IMR-90 (cell line): ENCODE results near the gene CHI3L1. TPM values are rescaled to one million over a fixed set of nuclear protein-coding genes. Genes with fewer than 3 reads are reported as not detected.

ENCODE experiments used
- ATAC-seq: fragments of 200-7000 bp; cut with Tn5 transposase; 2 replicates; pipeline ENCODE4 v1.9.1; 2020; ENCODE audit warnings: low read depth, mild to moderate bottlenecking, moderate library complexity
- BruUV-seq: library from RNA; stranded (reverse); fragments of 400-500 nt; replicated peaks from 2 replicates; lab custom pipeline; 2021; lab: Mats Ljungman, UMichigan
- CTCF ChIA-PET: fragments of 300-600 bp; formaldehyde crosslinking; extraction: SDS; loops from one replicate; lab custom pipeline; 2021; ENCODE audit warnings: antibody characterized with exemption; lab: Yijun Ruan, JAX
- POLR2A ChIA-PET: fragments of 300-600 bp; sonication (Branson Sonifier 250); formaldehyde crosslinking; loops from one replicate; lab custom pipeline; 2022; ENCODE audit warnings: antibody characterized with exemption; ENCODE audit not compliant: unreplicated experiment; lab: Charles Lee
- DNase-seq: peaks from one replicate; pipeline ENCODE4 v3.0.0; 2013
- H2AFZ ChIP-seq: replicated peaks from 2 replicates; pipeline ENCODE3; 2013; ENCODE audit warnings: low read length, mild to moderate bottlenecking; ENCODE audit not compliant: poor library complexity
- H2AK5ac ChIP-seq: 2 replicates; pipeline ENCODE4 v1.6.1; 2013; ENCODE audit warnings: low read depth, low read length, inconsistent platforms
- H2AK9ac ChIP-seq: replicated peaks from 2 replicates; pipeline ENCODE3; 2013; ENCODE audit warnings: mild to moderate bottlenecking, low read depth, low read length, moderate library complexity; ENCODE audit not compliant: poor library complexity
- H2BK120ac ChIP-seq: 2 replicates; pipeline ENCODE4 v1.6.1; 2013; ENCODE audit warnings: low read depth, low read length, inconsistent platforms
- H2BK15ac ChIP-seq: 3 replicates; pipeline ENCODE4 v1.6.1; 2013; ENCODE audit warnings: low read depth, low read length, inconsistent platforms
- H2BK20ac ChIP-seq: 2 replicates; pipeline ENCODE4 v1.6.1; 2013; ENCODE audit warnings: low read depth, mild to moderate bottlenecking, inconsistent platforms, low read length, moderate library complexity
- H2BK5ac ChIP-seq: 2 replicates; pipeline ENCODE4 v1.6.1; 2013; ENCODE audit warnings: mild to moderate bottlenecking, low read depth, low read length, inconsistent platforms; ENCODE audit not compliant: poor library complexity, severe bottlenecking
- H3K14ac ChIP-seq: replicated peaks from 2 replicates; pipeline ENCODE4 v1.6.1; 2013; ENCODE audit warnings: low read depth, low read length, inconsistent platforms
- H3K18ac ChIP-seq: 2 replicates; pipeline ENCODE4 v1.6.1; 2013; ENCODE audit warnings: low read depth, low read length, control low read depth
- H3K23ac ChIP-seq: 2 replicates; pipeline ENCODE4 v1.6.1; 2013; ENCODE audit warnings: low read depth, low read length, inconsistent platforms
- H3K27ac ChIP-seq: 2 replicates; pipeline ENCODE4 v1.5.1; 2013; ENCODE audit warnings: mild to moderate bottlenecking, control low read depth, low read length; ENCODE audit not compliant: insufficient read depth
- H3K27me3 ChIP-seq: 2 replicates; pipeline ENCODE4 v1.6.1; 2013; ENCODE audit warnings: low read length; ENCODE audit not compliant: control insufficient read depth, insufficient read depth
- H3K36me3 ChIP-seq: 2 replicates; pipeline ENCODE4 v1.6.1; 2013; ENCODE audit warnings: low read length, mixed read lengths; ENCODE audit not compliant: control insufficient read depth, insufficient read depth
- H3K4ac ChIP-seq: 2 replicates; pipeline ENCODE4 v1.6.1; 2013; ENCODE audit warnings: low read depth, low read length, inconsistent platforms
- H3K4me1 ChIP-seq: 2 replicates; pipeline ENCODE4 v1.6.1; 2013; ENCODE audit warnings: low read length, mixed read lengths; ENCODE audit not compliant: control insufficient read depth, insufficient read depth
- H3K4me2 ChIP-seq: 2 replicates; pipeline ENCODE4 v1.6.1; 2013; ENCODE audit warnings: low read depth, mild to moderate bottlenecking, control low read depth, low read length, moderate library complexity
- H3K4me3 ChIP-seq: 2 replicates; pipeline ENCODE4 v1.5.1; 2013; ENCODE audit warnings: low read depth, mild to moderate bottlenecking, control low read depth, low read length, moderate library complexity; ENCODE audit not compliant: insufficient read depth
- H3K56ac ChIP-seq: 2 replicates; pipeline ENCODE4 v1.6.1; 2013; ENCODE audit warnings: low read length, inconsistent platforms; ENCODE audit not compliant: insufficient read depth; ENCODE audit errors: extremely low read depth
- H3K79me1 ChIP-seq, 2 experiments: 2 replicates each; pipeline ENCODE4 v1.6.1; 2013; ENCODE audit warnings: low read length in 2 of 2, inconsistent platforms in 1 of 2, low read depth in 1 of 2
- H3K9ac ChIP-seq: 2 replicates; pipeline ENCODE4 v1.6.1; 2013; ENCODE audit warnings: low read depth, low read length, control low read depth
- H3K9me1 ChIP-seq: 2 replicates; pipeline ENCODE4 v1.6.1; 2013; ENCODE audit warnings: low read length, inconsistent platforms; ENCODE audit not compliant: insufficient read depth
- H3K9me3 ChIP-seq: 2 replicates; pipeline ENCODE4 v1.6.1; 2013; ENCODE audit warnings: low read length; ENCODE audit not compliant: control insufficient read depth, insufficient read depth
- H4K20me1 ChIP-seq: 2 replicates; pipeline ENCODE4 v1.6.1; 2013; ENCODE audit warnings: low read length, inconsistent platforms; ENCODE audit not compliant: insufficient read depth
- H4K5ac ChIP-seq: 2 replicates; pipeline ENCODE4 v1.6.1; 2013; ENCODE audit warnings: mild to moderate bottlenecking, low read depth, low read length, control low read depth
- H4K8ac ChIP-seq, 2 experiments: 2 replicates each; pipeline ENCODE4 v1.6.1; 2013; ENCODE audit warnings: low read depth in 2 of 2, low read length in 2 of 2, control low read depth in 1 of 2, inconsistent platforms in 1 of 2
- H4K91ac ChIP-seq: 2 replicates; pipeline ENCODE4 v1.6.1; 2013; ENCODE audit warnings: low read depth, low read length, inconsistent platforms; ENCODE audit not compliant: insufficient read depth
- BHLHE40 ChIP-seq: fragments of 150-350 bp; IDR thresholded peaks from 2 replicates; pipeline ENCODE4 v1.6.1; 2016; ENCODE audit warnings: mild to moderate bottlenecking, low read depth, low read length
- CHD1 ChIP-seq: IDR thresholded peaks from 2 replicates; pipeline ENCODE4 v1.6.1; 2012; ENCODE audit warnings: low read depth, low read length, improper control_type of control experiment
- NFE2L2 ChIP-seq: fragments of 150-350 bp; IDR thresholded peaks from 2 replicates; pipeline ENCODE4 v1.6.1; 2016; ENCODE audit warnings: low read depth, mild to moderate bottlenecking, low read length
- POLR2A ChIP-seq: IDR thresholded peaks from 2 replicates; pipeline ENCODE4 v1.6.1; 2012; ENCODE audit warnings: mild to moderate bottlenecking, low read depth, low read length
- RFX5 ChIP-seq: IDR thresholded peaks from 2 replicates; pipeline ENCODE4 v1.8.0; 2012; ENCODE audit warnings: low read depth, mild to moderate bottlenecking, low read length, moderate library complexity
- WGBS, 2 experiments: methylation state at CpG; one replicate each; pipeline versions ENCODE4 v1.1.5 to v1.1.7; 2013; ENCODE audit warnings: missing lambda C conversion rate in 2 of 2; ENCODE audit not compliant: insufficient read length in 1 of 2; ENCODE audit errors: extremely low coverage in 2 of 2; 5-methylcytosine and 5-hydroxymethylcytosine counted together
- dilution Hi-C: fragments of 300-500 bp; cut with HindIII; formaldehyde crosslinking; loops from one replicate; pipeline ENCODE4 v1.14.3; 2018; ENCODE audit warnings: low sequenced_read_pairs; ENCODE audit not compliant: unreplicated experiment
- in situ Hi-C: fragments of 300-500 bp; cut with MboI; formaldehyde crosslinking; loops from 3 replicates; pipeline ENCODE4 v1.14.3; 2019; ENCODE audit warnings: low sequenced_read_pairs, inconsistent platforms, mixed read lengths
- intact Hi-C: fragments of 100-400 bp; cut with micrococcal nuclease; formaldehyde crosslinking; loops from 2 replicates; pipeline ENCODE4 v1.10.0; 2022
- polyA plus RNA-seq, 3 experiments: library from polyadenylated mRNA; depleted of rRNA; stranded (reverse); fragments of >200 nt; gene quantifications; 2 replicates each; pipeline ENCODE4 v1.2.3, GENCODE V29; 2012; ENCODE audit warnings: low replicate concordance in 1 of 3
- total RNA-seq: library from RNA; depleted of rRNA; stranded (reverse); fragments of >200 nt; gene quantifications from 2 replicates; pipeline ENCODE4 v1.2.3, GENCODE V29; 2012
- TF ChIP-seq, protein P1 (sequence below): fragments of 150-350 bp; IDR thresholded peaks from 2 replicates; pipeline ENCODE4 v1.6.1; 2017; ENCODE audit warnings: mild to moderate bottlenecking, antibody characterized with exemption, low read length, low read depth
- TF ChIP-seq, protein P2 (sequence below): conservative IDR thresholded peaks from 2 replicates; pipeline ENCODE4 v1.5.1; 2012; ENCODE audit warnings: mild to moderate bottlenecking, low read depth, low read length, improper control_type of control experiment

Gene CHI3L1
- total and polyA plus RNA-seq, 2 of the 4 experiments (the other 2 are of a cell fraction): 0.17 TPM; not detected in 1

DNA sequence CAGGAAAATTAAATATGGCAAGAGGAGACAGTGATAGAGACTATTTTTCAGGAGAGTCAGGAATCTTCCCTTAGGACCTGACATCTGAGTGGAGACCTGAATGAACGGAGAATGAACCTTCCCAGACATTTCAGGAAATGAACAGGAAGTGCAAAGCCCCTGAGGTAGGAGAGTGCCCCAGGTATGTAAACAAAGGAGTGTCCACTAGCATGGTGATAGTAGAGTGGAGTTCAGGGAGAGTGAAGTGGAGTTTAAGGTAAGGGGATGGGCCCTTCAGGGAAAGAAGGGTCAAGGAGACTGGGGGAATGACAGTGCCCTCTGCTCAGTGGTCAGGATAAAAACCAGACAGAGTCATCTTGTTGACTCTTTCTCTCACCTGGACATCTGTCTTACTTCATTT, 30.2 kb downstream of the CHI3L1 start:
- peaks cover 7% of the 10 kb centered on the region; the same call in 1 of the 2 replicates for H3K9me3 ChIP-seq
- H3K36me3 ChIP-seq: no peaks in the 10 kb centered on the region
- dilution Hi-C loops: no loop called here
- CTCF ChIA-PET: no interaction called here
- BruUV-seq: no TSS peak
- no peak overlapping the region for H2BK20ac ChIP-seq
- no peak overlapping the region for H3K4me2 ChIP-seq
- H2AK5ac ChIP-seq: no peak overlapping the region
- H3K23ac ChIP-seq: no peak overlapping the region
- H4K91ac ChIP-seq: no peak overlapping the region
- no peak overlapping the region for H2BK15ac ChIP-seq
- H3K27ac ChIP-seq: no peak overlapping the region
- WGBS, 2 experiments: 56% methylated on average over 1 of the region's 1 CpG; no CpG with 5 or more reads in 1 of the 2 experiments
- no peaks in the 10 kb centered on the region for H4K20me1 ChIP-seq
- intact Hi-C loops: no loop called here
- TF ChIP-seq, protein P1, sequence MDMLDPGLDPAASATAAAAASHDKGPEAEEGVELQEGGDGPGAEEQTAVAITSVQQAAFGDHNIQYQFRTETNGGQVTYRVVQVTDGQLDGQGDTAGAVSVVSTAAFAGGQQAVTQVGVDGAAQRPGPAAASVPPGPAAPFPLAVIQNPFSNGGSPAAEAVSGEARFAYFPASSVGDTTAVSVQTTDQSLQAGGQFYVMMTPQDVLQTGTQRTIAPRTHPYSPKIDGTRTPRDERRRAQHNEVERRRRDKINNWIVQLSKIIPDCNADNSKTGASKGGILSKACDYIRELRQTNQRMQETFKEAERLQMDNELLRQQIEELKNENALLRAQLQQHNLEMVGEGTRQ: no peak
- TF ChIP-seq CHD1: no peak
- TF ChIP-seq NFE2L2: no peak
- TF ChIP-seq, protein P2, sequence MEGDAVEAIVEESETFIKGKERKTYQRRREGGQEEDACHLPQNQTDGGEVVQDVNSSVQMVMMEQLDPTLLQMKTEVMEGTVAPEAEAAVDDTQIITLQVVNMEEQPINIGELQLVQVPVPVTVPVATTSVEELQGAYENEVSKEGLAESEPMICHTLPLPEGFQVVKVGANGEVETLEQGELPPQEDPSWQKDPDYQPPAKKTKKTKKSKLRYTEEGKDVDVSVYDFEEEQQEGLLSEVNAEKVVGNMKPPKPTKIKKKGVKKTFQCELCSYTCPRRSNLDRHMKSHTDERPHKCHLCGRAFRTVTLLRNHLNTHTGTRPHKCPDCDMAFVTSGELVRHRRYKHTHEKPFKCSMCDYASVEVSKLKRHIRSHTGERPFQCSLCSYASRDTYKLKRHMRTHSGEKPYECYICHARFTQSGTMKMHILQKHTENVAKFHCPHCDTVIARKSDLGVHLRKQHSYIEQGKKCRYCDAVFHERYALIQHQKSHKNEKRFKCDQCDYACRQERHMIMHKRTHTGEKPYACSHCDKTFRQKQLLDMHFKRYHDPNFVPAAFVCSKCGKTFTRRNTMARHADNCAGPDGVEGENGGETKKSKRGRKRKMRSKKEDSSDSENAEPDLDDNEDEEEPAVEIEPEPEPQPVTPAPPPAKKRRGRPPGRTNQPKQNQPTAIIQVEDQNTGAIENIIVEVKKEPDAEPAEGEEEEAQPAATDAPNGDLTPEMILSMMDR: no peak
- no peak for TF ChIP-seq BHLHE40
- TF ChIP-seq RFX5: no peak
- no peak for TF ChIP-seq POLR2A
- no peak overlapping the region for H2AFZ ChIP-seq
- no peak overlapping the region for H3K4me3 ChIP-seq
- no peak overlapping the region for H4K8ac ChIP-seq
- POLR2A ChIA-PET: no interaction called here
- DNase-seq (no peak), ATAC-seq (no peak)
- H3K79me1 ChIP-seq: no peaks in the 10 kb centered on the region
- H4K5ac ChIP-seq: no peak overlapping the region
- no peak overlapping the region for H3K14ac ChIP-seq
- no peak overlapping the region for H3K56ac ChIP-seq
- no peak overlapping the region for H3K4ac ChIP-seq
- H3K18ac ChIP-seq: no peak overlapping the region
- H3K9ac ChIP-seq: no peak overlapping the region
- no peak overlapping the region for H2BK5ac ChIP-seq
- H2BK120ac ChIP-seq: no peak overlapping the region
- peaks cover 22% of the 10 kb centered on the region for H3K27me3 ChIP-seq
- in situ Hi-C loops: no loop called here
- H2AK9ac ChIP-seq: no peak overlapping the region
- no peaks in the 10 kb centered on the region for H3K9me1 ChIP-seq
- H3K4me1 ChIP-seq: peaks cover 11% of the 10 kb centered on the region
